HepG2 (cell line): ENCODE measurements around the gene SHISA7. TPM values are rescaled to one million over a fixed set of nuclear protein-coding genes. Genes with fewer than 3 reads are reported as not detected.

Experiments
- ARHGAP35 ChIP-seq: sonication (generic); formaldehyde crosslinking; IDR thresholded peaks from 2 replicates; pipeline ENCODE4 v1.9.0; 2022; ENCODE audit warnings: mild to moderate bottlenecking, inconsistent platforms, moderate library complexity, missing genetic modification reagents, borderline replicate concordance
- ATM ChIP-seq: fragments of 450-650 bp; IDR thresholded peaks from 2 replicates; pipeline ENCODE4 v1.7.1; 2017; ENCODE audit warnings: mild to moderate bottlenecking, borderline replicate concordance
- ELF4 ChIP-seq: sonication (generic); formaldehyde crosslinking; IDR thresholded peaks from 2 replicates; pipeline ENCODE4 v1.5.0; 2020; ENCODE audit warnings: missing genetic modification reagents, mild to moderate bottlenecking, moderate library complexity, borderline replicate concordance
- HMGXB3 ChIP-seq: sonication (generic); formaldehyde crosslinking; IDR thresholded peaks from 2 replicates; pipeline ENCODE4 v1.4.0; 2020; ENCODE audit warnings: missing genetic modification reagents, borderline replicate concordance
- PAX8 ChIP-seq: sonication (generic); formaldehyde crosslinking; IDR thresholded peaks from 2 replicates; pipeline ENCODE4 v1.8.0; 2022; ENCODE audit warnings: mild to moderate bottlenecking, missing genetic modification reagents, borderline replicate concordance
- SMARCE1 ChIP-seq: fragments of 450-650 bp; IDR thresholded peaks from 2 replicates; pipeline ENCODE4 v1.6.1; 2017; ENCODE audit warnings: borderline replicate concordance
- STAT5B ChIP-seq: sonication (generic); formaldehyde crosslinking; IDR thresholded peaks from 2 replicates; pipeline ENCODE4 v1.4.0; 2020; ENCODE audit warnings: missing genetic modification reagents
- TAF1 ChIP-seq: sonication (generic); formaldehyde crosslinking; IDR thresholded peaks from 2 replicates; pipeline ENCODE4 v1.4.0; 2020; ENCODE audit warnings: missing genetic modification reagents
- TBX2 ChIP-seq: sonication (generic); formaldehyde crosslinking; IDR thresholded peaks from 2 replicates; pipeline ENCODE4 v1.5.0; 2020; ENCODE audit warnings: missing genetic modification reagents, mild to moderate bottlenecking, borderline replicate concordance
- TGIF2 ChIP-seq: IDR thresholded peaks from 2 replicates; pipeline ENCODE4 v1.6.1; 2016; ENCODE audit warnings: control low read depth, missing compliant biosample characterization
- YEATS4 ChIP-seq: sonication (generic); formaldehyde crosslinking; IDR thresholded peaks from 2 replicates; pipeline ENCODE4 v1.4.0; 2020; ENCODE audit warnings: missing genetic modification reagents, borderline replicate concordance
- ZC3H4 ChIP-seq: sonication (generic); formaldehyde crosslinking; IDR thresholded peaks from 2 replicates; pipeline ENCODE4 v1.4.0; 2020; ENCODE audit warnings: missing genetic modification reagents, borderline replicate concordance
- ZNF17 ChIP-seq: sonication (generic); formaldehyde crosslinking; IDR thresholded peaks from 2 replicates; pipeline ENCODE4 v1.5.0; 2020; ENCODE audit warnings: mild to moderate bottlenecking, missing genetic modification reagents
- ZNF30 ChIP-seq: sonication (generic); formaldehyde crosslinking; IDR thresholded peaks from 2 replicates; pipeline ENCODE4 v1.5.0; 2020; ENCODE audit warnings: mild to moderate bottlenecking, missing genetic modification reagents
- polyA plus RNA-seq, 8 experiments: library from polyadenylated mRNA; depleted of rRNA in 3 of 8; stranded (reverse) in 7 of 8; unstranded in 1 of 8; fragments of >200 nt; fragmentation: Illumina TruSeq in 4 of 8; extraction: Trizol in 4 of 8; gene quantifications; 2 replicates each; pipeline versions ENCODE4 v1.2.1 to v1.2.3, GENCODE V29; 2011 to 2016; ENCODE audit warnings: low read depth in 4 of 8, missing spikeins in 1 of 8, mixed read lengths in 1 of 8; ENCODE audit not compliant: insufficient read depth in 1 of 8
- total RNA-seq, 5 experiments: library from RNA; depleted of rRNA; stranded (reverse); fragments of >200 nt; fragmentation: Illumina TruSeq; extraction: Trizol; gene quantifications; 2 replicates each; pipeline ENCODE4 v1.2.3, GENCODE V29; 2016; ENCODE audit warnings: low read depth in 1 of 5
- TF ChIP-seq, protein P1 (sequence below): sonication (generic); formaldehyde crosslinking; IDR thresholded peaks from 2 replicates; pipeline ENCODE4 v1.4.0; 2020; ENCODE audit warnings: missing genetic modification reagents
- TF ChIP-seq, protein P2 (sequence below): sonication (generic); formaldehyde crosslinking; IDR thresholded peaks from 2 replicates; pipeline ENCODE4 v1.5.1; 2020; ENCODE audit warnings: mild to moderate bottlenecking, missing genetic modification reagents, borderline replicate concordance

The SHISA7 gene
- total and polyA plus RNA-seq, 2 of the 13 experiments (the other 11 are each of a cell fraction or from before 2014, with no cell fraction given), result not detected

DNA sequence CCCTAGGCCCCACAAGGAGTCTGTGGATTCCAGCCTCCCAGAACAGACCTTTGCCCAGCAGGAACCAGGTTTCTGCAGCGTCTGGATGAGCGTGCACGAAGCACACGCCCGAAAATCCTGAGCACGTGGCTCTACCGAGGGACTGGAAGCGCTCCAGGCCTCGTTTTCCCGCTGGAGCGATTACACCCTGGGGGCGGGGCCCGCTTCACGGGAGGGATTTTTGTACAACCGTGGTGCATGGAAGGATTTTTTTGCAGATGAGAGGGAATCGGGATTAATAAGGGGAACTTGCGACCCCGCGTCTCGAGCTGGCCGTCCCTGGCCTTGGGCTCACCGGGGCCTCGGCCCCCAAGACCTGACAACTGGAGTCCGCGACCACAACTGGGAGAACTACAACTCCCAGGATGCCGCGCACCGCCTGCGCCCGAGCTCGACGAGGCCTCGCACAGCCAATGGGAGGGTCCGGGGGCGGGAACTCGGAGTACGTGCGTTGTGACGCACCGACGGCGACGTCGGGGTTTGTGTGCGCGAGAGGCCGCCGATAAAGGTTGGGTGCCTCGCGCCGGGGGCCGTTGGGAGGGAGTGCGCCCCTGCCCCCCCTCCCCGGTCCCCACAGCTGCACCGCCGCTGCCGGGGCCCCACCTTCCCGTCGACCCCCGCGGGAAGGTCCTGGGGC is 33.1 kb upstream of the SHISA7 start, which contains the start of gene ZNF628 (continued):
- TF ChIP-seq TBX2 (CRISPR knock-in tag), result peak; percentile 83
- no peak for TF ChIP-seq ZNF17 (CRISPR knock-in tag)
- peak; percentile 86; the same call in 1 of the 2 replicates for TF ChIP-seq ELF4 (CRISPR knock-in tag)
- peak; percentile 72 for TF ChIP-seq TAF1 (CRISPR knock-in tag)
- peak; percentile 52; the same call in 1 of the 2 replicates for TF ChIP-seq STAT5B (CRISPR knock-in tag)
- TF ChIP-seq ATM, result no peak
- peak; percentile 94 for TF ChIP-seq ZNF30
- no peak for TF ChIP-seq PAX8 (CRISPR knock-in tag)
- TF ChIP-seq, protein P1, sequence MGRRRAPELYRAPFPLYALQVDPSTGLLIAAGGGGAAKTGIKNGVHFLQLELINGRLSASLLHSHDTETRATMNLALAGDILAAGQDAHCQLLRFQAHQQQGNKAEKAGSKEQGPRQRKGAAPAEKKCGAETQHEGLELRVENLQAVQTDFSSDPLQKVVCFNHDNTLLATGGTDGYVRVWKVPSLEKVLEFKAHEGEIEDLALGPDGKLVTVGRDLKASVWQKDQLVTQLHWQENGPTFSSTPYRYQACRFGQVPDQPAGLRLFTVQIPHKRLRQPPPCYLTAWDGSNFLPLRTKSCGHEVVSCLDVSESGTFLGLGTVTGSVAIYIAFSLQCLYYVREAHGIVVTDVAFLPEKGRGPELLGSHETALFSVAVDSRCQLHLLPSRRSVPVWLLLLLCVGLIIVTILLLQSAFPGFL (CRISPR knock-in tag), result no peak
- TF ChIP-seq TGIF2 (CRISPR knock-in tag), result 0 out of 2 replicates have a peak, but pooled peaks have one; percentile 33
- peak; percentile 32; the same call in 1 of the 2 replicates for TF ChIP-seq ZC3H4 (CRISPR knock-in tag)
- TF ChIP-seq ARHGAP35 (CRISPR knock-in tag), result peak; percentile 30
- TF ChIP-seq SMARCE1, result no peak
- peak; percentile 87 for TF ChIP-seq YEATS4 (CRISPR knock-in tag)
- TF ChIP-seq, protein P2, sequence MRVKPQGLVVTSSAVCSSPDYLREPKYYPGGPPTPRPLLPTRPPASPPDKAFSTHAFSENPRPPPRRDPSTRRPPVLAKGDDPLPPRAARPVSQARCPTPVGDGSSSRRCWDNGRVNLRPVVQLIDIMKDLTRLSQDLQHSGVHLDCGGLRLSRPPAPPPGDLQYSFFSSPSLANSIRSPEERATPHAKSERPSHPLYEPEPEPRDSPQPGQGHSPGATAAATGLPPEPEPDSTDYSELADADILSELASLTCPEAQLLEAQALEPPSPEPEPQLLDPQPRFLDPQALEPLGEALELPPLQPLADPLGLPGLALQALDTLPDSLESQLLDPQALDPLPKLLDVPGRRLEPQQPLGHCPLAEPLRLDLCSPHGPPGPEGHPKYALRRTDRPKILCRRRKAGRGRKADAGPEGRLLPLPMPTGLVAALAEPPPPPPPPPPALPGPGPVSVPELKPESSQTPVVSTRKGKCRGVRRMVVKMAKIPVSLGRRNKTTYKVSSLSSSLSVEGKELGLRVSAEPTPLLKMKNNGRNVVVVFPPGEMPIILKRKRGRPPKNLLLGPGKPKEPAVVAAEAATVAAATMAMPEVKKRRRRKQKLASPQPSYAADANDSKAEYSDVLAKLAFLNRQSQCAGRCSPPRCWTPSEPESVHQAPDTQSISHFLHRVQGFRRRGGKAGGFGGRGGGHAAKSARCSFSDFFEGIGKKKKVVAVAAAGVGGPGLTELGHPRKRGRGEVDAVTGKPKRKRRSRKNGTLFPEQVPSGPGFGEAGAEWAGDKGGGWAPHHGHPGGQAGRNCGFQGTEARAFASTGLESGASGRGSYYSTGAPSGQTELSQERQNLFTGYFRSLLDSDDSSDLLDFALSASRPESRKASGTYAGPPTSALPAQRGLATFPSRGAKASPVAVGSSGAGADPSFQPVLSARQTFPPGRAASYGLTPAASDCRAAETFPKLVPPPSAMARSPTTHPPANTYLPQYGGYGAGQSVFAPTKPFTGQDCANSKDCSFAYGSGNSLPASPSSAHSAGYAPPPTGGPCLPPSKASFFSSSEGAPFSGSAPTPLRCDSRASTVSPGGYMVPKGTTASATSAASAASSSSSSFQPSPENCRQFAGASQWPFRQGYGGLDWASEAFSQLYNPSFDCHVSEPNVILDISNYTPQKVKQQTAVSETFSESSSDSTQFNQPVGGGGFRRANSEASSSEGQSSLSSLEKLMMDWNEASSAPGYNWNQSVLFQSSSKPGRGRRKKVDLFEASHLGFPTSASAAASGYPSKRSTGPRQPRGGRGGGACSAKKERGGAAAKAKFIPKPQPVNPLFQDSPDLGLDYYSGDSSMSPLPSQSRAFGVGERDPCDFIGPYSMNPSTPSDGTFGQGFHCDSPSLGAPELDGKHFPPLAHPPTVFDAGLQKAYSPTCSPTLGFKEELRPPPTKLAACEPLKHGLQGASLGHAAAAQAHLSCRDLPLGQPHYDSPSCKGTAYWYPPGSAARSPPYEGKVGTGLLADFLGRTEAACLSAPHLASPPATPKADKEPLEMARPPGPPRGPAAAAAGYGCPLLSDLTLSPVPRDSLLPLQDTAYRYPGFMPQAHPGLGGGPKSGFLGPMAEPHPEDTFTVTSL (CRISPR knock-in tag), result no peak
- 0 out of 2 replicates have a peak, but pooled peaks have one; percentile 53 for TF ChIP-seq HMGXB3
